HG02943 (cell line): ENCODE measurements around the gene SPHK1.

ENCODE experiments used
- ATAC-seq: cut with Tn5 transposase; IDR thresholded peaks from one replicate; pipeline ENCODE4 v1.9.1; 2021; ENCODE audit warnings: mild to moderate bottlenecking, low read depth, moderate library complexity; ENCODE audit not compliant: unreplicated experiment

SPHK1 gene

DNA sequence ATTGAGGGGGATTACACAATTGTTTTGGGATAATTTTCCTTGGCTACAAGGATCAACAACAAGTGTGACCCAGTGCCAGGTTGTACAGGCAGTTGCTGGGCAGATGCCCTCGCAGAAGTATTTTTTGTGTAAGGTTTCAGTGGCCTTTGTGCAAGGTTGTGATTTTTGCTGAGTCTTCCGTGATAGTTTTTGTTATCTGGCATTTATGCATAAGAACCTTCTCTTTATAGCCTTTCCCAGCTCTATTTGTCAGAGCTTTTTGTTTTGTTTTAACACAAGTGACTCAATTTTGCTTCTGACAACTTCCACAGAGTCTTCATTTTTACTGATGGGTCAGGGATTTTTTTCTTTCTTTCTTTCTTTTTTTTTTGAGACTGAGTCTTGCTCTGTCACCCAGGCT, 23.9 kb upstream of the SPHK1 start:
- ATAC-seq: no peak

DNA sequence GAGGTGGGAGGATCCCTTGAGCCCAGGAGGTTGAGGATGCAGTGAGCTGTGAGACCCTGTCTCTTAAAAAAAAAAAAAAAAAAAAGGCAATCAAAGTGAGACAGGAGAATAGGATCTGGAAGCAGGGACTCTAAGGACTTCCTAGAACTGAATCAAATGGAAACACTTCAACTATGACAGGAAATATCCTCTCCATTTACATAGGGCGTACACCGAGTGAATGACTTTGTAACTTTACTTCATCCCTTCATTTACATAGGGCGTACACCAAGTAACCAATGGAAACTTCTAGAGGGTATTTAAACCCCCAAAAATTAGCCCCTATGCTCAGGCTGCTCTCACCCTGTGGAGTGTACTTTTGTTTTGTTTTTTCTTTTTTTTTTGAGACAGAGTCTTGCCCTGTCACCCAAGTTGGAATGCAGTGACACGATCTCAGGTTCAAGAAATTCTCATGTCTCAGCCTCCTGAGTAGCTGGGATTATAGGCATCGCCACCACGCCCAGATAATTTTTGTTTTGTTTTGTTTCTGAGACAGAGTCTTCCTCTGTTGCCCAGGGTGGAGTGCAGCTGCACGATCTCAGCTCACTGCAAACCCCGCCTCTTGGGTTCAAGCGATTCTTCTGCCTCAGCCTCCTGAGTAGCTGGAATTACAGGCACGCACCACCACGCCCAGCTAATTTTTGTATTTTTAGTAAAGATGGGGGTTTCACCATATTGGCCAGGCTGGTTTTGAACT, 21.1 kb upstream of the SPHK1 start:
- ATAC-seq: no peak

DNA sequence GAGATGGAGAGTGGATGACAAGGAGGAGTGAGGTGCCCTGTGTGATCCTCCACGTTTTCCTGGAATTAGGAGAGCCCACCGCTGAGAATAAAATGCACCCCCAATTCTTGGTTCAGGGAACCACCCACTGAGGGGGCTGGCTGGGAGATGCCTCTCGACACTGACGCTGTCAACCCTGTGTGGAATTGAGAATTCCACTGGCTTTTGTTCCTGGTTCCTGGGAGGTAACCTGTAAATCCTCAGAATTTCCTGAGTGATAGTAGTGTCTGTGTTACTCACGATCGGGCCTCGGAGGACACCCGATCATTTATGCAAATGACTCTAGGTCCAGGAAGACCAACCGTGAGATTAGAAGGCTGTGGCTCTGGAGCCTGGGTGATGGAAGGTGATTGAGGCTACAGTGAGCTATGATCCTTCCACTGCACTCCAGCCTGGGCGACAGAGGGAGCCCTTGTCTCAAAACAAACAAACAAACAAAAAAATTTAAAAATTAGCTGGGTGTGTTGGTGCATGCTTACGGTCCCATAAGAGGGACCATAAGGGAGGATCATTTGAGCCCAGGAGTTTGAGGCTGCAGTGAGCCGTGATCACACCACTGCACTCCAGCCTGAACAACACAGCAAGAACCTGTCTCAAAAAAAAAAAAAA, 19.0 kb upstream of the SPHK1 start:
- ATAC-seq: no peak

DNA sequence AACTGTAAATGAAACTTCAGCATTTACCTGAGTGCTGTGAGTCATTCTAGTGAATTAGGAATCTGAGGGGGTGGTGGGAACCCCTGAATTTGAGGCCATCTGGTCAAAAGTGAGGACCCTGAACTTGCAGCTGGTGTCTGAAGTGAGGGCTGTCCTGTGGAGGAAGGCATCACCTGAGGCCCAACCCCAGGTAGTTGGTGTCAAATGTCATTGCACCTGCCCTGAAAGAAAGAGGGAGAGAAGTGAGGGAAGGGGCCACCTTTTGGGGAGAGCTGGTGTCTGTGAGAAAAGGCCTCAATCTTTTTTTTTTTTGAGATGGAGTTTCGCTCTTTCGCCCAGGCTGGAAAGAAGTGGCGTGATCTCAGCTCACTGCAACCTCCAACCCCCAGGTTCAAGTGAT, 18.2 kb upstream of the SPHK1 start:
- ATAC-seq: no peak

DNA sequence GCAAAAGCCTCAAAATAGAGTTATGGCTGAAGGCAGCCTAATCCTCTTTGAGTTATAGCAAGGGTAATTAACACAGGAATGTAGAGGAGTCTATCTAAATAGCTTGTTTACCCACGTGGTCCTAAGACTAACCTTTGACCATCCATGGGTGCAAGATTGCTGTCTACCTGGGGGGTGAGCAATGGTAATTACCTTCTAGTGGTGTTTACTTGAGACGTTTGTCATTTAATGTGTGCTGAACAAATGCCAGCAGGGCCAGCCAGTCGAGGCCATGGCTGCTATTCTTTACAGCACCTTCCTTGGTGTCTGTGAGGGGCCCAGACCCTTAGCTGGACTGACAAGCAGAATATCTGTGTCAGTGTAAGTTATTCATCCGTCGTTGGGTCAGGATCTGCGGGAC, 16.8 kb upstream of the SPHK1 start:
- ATAC-seq: no peak

DNA sequence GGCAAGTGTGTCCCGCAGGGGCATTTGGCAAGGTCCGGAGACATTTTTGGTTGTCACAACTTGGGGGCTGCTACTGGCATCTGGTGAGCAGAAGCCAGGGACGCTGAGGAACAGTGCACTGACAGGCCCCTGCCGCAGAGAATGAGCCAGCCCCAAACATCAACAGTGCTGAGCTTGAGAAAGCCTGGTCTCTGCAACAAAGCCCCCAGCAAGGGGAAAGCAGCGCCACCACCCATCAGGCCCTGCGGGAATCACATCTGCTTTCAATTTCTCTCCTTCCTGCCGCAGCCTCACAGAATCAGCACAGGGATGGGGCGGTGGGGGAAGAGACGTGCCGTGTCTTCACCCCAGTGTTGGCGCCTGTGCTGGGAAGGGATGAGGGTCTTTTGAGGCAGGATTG, 15.9 kb upstream of the SPHK1 start:
- ATAC-seq: no peak

DNA sequence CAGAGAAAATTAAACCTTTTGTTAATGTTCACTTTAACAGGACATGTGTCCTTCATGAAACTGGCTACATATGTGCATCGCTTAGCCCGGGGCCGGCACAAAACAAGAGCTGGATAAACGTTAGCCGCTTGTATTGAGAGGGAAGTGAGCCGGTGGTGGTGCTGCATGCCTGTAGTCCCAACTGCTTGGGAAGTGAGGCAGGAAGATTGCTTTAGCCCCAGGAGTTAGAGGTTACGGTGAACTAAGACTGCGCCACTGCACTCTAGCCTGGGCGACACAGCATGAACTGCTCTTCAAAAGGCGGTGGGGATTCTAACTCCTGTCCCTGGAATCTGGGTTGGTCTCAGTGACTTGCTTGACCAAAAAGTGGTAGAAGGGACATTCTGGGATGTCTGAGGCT, 15.0 kb upstream of the SPHK1 start:
- ATAC-seq: no peak

DNA sequence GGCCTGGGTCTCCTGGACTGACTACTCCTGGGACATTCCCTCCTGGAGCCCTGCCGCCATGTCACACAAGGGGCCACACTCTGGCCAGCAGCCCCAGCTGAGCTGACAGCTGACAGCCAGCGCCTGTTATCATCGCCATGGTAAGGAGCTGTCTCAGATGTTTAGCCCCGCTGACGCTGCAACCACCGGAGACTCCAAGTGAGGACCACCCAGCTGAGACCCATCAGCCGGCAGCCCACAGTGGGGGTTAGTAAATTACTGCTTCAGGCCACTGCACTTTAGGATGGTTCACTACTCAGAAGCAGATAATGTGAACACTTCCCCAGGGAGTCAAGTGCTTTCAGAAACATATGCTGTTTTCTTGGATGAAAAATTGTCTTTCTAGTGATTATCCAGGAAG, 14.6 kb upstream of the SPHK1 start:
- no peak for ATAC-seq

DNA sequence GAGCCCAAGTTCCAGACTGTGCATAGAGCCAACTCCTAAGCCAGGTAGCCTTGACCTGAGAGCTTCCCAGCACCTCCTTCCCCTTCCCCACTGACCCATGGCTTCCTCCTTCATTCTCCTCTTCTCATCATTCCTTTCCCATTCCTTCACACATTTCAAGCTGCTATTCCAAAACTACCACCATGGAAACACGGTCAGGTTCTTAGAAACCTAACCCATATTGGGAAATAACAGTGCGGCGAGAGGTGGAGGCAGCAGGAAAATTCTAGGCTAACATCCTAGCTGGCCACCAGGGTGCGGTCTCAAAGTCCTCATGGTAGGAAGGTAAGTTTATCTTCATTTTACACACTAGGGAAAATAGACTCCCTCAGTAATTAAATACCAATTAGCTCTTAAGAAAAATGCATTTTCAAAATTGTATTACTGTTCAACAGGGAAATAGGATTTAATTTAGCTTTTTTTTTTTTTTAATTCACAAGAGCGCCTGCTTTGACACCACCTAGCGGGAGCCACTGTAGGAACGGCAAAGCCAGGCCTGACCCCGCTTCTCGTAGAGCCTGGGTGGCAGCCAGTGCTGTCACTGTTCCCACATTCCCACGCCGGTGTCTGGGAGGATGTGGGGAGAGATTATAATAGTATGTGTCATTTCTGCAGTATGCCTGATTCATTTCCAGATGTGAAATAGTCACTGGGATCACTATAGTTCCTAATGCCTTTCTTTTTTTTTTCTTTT, 14.0 kb upstream of the SPHK1 start:
- no peak for ATAC-seq

DNA sequence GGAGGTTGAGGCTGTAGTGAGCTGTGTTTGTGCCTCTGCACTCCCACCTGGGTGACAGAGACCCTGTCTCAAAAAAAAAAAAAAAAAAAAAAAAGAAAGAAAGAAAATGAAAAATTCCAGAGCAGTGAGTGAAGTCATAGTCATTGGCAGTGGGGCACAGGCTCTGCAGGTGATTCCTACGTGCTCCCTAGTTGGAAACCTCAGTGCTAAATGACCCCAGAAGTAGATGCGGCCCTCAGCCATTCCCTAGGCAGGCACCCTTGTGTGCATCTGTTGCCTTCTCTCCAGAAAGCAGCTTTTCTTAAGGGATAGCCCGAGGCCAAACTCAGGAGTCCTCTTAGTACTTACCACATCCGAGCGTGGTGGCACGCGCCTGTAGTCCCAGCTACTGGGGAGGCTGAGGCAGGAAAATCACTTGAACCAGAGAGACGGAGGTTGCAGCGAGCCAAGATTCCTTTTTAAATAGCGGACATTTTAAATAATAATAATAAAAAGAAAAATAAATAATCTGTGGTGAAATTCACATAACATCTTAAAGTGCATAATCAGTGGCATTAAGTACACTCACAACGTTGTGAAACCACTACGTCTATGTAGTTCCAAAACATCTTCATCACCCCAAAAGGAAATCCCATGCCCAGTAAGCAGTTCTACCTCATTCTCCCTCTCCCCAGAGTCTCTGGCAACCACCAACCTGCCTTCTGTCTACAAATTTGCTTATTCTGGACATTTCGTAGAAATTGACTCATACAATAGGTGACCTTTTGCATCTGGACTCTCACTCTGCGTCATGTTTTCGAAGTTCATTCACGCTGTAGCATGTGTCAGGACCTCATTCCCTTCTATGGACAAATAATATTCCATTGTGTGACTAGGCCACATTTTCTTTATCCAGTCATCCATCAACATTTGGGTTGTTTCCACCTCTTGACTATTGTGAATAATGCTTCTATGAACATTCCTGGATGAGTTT, 12.5 kb upstream of the SPHK1 start:
- no peak for ATAC-seq

DNA sequence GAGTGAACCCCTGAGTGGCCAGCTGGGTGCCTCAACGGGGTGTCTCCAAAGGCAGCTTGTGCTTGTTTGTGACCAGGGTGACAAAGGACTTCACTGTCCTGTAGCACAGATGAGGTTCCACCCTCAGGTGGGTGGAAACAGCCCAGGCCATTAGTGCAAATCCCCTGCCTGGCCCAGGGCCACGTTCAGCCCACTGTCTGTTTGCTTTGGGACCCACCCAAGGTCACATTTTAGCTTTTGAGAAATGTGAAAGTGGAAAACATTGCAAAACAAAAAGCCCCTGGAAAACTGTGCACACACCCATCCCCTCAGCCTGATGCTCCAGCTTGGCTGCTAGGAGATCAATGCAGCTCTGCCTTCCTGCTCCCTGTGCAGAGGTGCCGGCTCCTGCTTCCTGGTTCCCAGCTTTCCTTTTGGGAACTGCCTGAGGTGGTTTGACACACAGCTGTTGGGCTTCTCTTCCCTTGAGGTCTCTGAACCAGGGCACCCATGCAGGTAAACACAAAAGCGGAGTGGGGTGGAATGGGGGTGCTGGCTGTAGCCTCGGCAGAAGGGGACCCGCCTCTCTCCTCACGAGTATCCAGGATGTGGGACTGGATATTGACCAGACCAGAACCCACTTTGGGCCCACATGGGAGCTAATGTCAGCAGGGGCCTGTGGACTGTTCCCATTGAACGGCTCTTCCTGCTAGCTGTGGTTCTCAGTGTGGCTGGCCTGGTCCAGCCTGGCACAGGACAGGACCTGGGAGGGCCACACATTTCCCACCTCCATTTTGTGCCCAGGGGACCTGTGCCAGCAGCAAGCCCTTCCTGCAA, 7.9 kb upstream of the SPHK1 start:
- no peak for ATAC-seq

DNA sequence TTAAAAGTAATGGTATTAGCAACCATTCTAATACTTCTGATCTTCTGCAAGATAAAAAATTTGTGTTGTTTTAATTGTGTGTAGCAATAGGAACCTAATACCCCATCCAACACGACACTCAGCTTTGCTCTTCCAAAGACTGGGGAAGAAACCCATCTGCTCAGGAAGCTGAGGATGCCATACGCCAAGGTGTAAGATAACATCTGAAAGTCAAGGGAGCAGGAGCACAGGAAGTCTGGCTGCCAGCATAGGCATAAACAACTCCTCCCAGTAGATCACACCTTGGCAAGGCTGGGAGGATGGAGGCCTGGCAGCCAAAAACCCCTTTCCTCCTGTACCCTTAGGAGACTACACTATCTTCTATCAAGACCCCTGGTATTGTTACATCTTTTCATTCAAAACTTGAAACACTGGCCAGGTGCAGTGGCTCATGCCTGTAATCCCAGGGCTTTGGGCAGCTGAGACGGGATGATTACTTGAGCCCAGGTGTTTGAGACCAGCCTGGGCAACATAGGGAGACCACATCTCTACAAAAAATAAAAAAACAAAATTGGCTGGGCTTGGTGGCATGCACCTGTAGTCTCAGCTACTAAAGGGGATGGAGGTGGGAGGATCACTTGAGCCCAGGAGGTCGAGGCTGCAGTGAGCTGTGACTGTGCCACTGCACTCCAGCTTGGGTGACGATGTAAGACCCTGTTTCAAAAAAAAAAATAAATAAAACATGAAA, 5.7 kb upstream of the SPHK1 start:
- no peak for ATAC-seq

DNA sequence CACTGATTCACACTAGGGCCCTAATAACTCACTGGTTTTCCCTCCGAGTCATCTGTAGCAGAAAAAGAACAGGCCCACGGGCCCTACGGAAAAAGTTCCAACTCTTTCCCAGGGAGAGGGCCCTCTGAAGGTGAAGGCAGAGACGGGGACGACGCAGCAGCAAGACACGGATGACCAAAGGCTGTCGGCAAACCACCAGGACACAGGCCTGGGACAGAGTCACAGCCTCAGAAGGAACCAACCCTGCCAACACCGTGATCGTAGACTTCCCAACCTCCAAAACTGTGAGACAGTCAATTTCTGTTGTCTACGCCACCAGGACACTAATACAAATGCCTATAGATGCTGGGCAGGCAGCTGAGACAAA, 5.2 kb upstream of the SPHK1 start:
- no peak for ATAC-seq

DNA sequence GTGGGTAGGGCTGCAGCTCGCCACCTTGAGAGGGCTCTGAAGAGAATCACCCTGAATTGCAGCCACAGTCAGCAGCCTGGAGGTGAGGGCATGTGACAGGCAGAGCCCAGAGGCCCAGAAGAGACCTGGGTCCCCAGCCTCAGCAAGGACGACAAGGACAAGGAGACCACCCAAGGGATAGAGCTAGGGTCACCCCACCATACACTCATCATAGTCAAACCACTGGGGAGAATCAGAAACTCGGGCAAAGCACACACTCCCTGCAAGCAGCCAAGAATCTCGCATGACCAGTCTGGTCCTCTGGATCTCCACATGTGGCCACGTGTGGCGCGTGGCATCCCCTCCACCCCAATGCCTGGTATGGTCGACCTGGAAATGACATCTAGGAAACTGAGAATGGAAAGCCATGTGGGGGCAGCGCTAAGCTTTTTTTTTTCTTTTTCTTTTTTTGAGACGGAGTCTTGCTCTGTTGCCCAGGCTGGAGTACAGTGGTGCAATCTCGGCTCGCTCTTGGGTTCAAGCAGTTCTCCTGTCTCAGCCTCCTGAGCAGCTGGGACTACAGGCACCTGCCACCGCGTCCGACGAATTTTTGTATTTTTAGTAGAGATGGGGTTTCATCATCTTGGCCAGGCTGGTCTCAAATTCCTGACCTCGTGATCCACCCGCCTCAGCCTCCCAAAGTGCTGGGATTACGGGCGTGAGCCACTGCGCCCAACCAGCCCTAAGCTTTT, 4.6 kb upstream of the SPHK1 start:
- ATAC-seq: no peak

DNA sequence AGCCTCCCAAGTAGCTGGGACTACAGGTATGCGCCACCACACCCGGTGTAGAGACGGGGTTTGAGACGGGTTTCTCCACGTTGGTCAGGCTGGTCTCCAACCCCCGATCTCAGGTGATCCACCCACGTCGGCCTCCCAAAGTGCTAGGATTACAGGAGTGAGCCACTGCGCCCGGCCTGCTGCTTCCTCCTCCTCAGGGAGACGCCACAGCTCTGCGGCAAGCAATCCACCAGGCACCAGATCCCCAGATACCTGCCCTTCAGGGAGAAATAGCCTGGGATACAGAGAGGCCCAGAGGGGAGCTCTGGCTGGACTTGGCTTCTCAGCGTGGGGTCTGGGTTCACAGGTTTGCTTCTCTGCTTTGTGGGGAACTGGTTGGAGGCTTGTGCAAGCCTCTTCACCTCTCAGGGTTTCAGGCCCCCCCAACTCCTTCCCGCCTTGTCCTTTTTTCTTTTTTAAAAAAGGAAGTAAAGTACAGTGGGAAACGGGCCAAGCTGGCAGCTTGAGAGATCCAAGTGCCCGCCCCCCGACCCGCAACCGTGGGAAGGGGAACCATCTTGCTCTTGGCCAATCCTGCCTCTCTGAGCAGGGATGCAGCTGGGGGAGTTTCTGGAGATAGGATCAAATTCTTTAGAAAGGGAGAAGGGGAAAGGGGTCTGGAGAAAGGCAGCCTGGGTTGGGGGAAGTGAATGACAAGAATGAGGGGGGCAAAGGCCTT, 2.6 kb upstream of the SPHK1 start:
- ATAC-seq: no peak

DNA sequence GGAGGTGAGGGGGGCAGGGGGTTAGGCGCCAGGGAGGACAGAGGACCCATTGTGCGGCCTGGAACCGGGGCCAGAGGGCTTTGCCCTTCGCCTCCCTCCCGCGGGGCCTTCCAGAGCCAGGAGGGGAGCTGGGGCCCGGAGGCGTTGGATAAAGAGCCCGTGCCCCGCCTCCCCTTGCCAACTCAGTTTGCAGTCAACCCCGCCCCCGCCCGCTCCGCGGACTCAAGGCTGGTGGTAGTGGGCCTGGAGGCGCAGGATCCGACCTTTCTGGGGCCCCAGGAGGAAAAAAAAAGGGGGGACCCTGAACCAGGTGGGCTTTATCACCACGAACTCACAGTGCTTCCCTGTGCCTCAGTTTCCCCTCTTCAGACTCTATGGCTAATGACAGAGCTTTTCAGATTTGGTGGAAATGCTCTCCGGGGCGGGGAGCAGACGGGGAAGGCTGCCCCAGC, 2.0 kb upstream of the SPHK1 start:
- ATAC-seq: no peak

DNA sequence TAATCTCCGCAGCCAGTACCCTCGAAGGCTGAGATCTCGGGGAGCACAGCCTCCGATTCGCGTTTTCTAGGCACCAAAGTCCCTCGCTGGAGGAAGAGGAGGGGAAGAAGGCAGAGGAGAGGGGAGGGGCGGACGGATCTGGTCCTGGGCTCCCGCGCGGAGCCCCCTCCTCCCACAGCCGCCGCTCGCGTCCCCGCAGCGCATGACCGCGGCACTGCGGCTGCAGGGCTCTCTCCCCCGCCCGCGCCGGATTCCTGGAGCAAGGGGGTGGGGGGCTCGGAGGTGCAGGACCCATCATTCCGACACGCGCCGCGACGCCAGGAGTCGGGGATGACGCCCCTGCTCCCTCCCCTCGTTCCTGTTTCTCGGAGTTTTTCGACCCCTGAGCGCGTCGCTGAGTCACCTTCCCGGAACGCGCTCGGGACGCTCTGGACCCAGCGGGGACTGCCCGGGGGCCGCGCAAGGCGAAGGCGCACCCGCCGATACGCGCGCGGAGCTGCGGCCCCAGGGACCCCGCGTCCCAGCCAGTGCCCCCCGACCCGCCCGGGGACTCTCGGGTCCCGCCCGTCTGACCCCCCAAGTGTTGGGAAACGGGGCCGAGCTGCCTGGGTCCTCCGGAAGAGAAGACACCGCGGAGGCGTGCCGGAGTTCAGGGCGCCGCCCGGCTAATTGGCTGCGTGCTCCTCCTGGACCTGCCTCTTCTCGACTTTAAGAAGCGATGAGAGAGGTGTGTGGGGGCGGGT, 1.4 kb upstream of the SPHK1 start:
- no peak for ATAC-seq
